DND-41 (cell line): ENCODE data around the gene MUC2.

Source experiments
- EZH2 ChIP-seq: IDR thresholded peaks from 3 replicates; pipeline ENCODE4 v1.6.1; 2012; ENCODE audit warnings: borderline replicate concordance, low read depth, mild to moderate bottlenecking, moderate library complexity, low read length, inconsistent platforms; ENCODE audit not compliant: severe bottlenecking
- TF ChIP-seq, protein P1 (sequence below): IDR thresholded peaks from 2 replicates; pipeline ENCODE4 v1.5.1; 2012; ENCODE audit warnings: borderline replicate concordance, low read length, moderate library complexity, mild to moderate bottlenecking; ENCODE audit not compliant: poor library complexity, severe bottlenecking; ENCODE audit errors: extremely low read depth

DNA sequence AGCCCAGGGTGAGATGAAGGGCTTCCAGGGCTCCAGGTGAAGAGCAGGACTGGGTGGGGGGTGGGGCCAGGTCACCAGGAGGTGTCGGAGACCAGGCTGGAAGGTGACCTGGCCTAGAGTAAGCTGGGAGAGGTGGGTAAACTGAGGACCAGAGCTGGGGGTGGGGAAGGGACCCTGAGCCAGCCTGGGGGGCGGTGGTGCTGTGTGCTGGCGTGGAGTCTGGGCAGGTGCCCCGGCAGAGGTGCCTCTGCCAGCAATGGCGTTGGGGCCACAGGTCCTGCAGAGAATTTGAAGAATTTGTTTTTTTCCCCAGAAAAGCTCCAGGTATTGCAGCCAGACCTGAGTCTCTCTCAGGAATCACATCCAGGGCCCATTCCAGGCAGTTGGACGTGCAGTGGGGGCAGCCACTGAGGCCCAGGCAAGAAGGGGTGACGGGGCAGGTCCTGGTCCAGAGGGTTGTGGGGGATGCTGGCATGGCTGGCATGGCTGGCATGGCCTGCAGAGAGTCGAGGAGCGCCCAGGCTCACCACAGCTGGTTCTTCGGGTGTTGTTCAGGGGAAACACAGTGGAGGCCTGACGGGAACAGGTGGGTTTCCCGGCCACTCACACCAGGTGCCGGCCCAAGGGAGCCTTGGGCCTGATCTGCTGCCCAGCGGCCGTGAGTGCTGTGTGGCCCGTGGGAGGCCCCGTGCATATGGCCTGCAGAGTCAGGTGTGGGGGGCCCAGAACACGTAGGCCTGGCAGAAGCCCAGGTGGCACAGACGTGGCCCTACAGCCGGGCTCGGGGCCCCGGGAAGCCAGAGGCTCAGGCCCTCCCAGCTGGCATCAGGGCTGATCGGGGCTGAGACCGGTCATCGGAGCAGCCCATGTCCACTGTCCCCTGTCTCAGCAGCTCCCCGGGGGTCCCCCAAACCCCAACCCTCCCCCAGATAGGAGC lies 31.8 kb upstream of the MUC2 start:
- TF ChIP-seq, protein P1, sequence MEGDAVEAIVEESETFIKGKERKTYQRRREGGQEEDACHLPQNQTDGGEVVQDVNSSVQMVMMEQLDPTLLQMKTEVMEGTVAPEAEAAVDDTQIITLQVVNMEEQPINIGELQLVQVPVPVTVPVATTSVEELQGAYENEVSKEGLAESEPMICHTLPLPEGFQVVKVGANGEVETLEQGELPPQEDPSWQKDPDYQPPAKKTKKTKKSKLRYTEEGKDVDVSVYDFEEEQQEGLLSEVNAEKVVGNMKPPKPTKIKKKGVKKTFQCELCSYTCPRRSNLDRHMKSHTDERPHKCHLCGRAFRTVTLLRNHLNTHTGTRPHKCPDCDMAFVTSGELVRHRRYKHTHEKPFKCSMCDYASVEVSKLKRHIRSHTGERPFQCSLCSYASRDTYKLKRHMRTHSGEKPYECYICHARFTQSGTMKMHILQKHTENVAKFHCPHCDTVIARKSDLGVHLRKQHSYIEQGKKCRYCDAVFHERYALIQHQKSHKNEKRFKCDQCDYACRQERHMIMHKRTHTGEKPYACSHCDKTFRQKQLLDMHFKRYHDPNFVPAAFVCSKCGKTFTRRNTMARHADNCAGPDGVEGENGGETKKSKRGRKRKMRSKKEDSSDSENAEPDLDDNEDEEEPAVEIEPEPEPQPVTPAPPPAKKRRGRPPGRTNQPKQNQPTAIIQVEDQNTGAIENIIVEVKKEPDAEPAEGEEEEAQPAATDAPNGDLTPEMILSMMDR = no peak
- no peak for TF ChIP-seq EZH2
